Upper lobe of left lung (tissue), 6 donors: ENCODE results near the gene C12orf75. TPM values are rescaled to one million over a fixed set of nuclear protein-coding genes. Genes with fewer than 3 reads are reported as not detected.

ENCODE experiments used
- ATAC-seq, 2 donors: fragments of 200-7000 bp; cut with Tn5 transposase; one replicate each; pipeline ENCODE4 v1.9.1; 2022; ENCODE audit warnings: mild to moderate bottlenecking in 2 of 2, moderate library complexity in 2 of 2; ENCODE audit not compliant: low FRiP score in 2 of 2
- DNase-seq, 2 donors: peaks; one replicate each; pipeline ENCODE4 v3.0.0-alpha.2; 2019 to 2020
- H3K27ac ChIP-seq, 4 donors: fragments of 200-600 bp; sonication (generic); one replicate each; pipeline ENCODE4 v1.5.1; 2016 to 2019
- H3K27me3 ChIP-seq, 4 donors: fragments of 200-600 bp; sonication (generic); one replicate each; pipeline ENCODE4 v1.5.1; 2017 to 2019
- H3K36me3 ChIP-seq, 4 donors: fragments of 200-600 bp; sonication (generic); one replicate each; pipeline ENCODE4 v1.5.1; 2016 to 2019
- H3K4me1 ChIP-seq, 4 donors: fragments of 200-600 bp; sonication (generic); one replicate each; pipeline ENCODE4 v1.5.1; 2018 to 2019
- H3K4me3 ChIP-seq, 4 donors: fragments of 200-600 bp; sonication (generic); one replicate each; pipeline ENCODE4 v1.5.1; 2017 to 2019; ENCODE audit warnings: mild to moderate bottlenecking in 2 of 4, moderate library complexity in 1 of 4
- H3K9me3 ChIP-seq, 4 donors: fragments of 200-600 bp; sonication (generic); one replicate each; pipeline ENCODE4 v1.5.1; 2018 to 2019
- EP300 ChIP-seq, 4 donors: sonication (generic); formaldehyde crosslinking; IDR thresholded peaks; one replicate each; pipeline ENCODE4 v1.5.1; 2017; ENCODE audit warnings: antibody characterized with exemption in 4 of 4, control low read depth in 2 of 4
- POLR2A ChIP-seq, 4 donors: fragments of 450-650 bp; IDR thresholded peaks; one replicate each; pipeline ENCODE4 v1.5.1; 2016 to 2017; ENCODE audit warnings: antibody characterized with exemption in 4 of 4, mild to moderate bottlenecking in 2 of 4
- POLR2AphosphoS5 ChIP-seq, 2 donors: sonication (generic); formaldehyde crosslinking; IDR thresholded peaks; one replicate each; pipeline ENCODE4 v1.5.1; 2017; ENCODE audit warnings: antibody characterized with exemption in 2 of 2
- WGBS, 2 donors: methylation state at CpG; one replicate each; pipeline ENCODE4 v1.1.5; 2017 to 2018; 5-methylcytosine and 5-hydroxymethylcytosine counted together
- total RNA-seq, 6 donors: library from RNA; depleted of rRNA in 4 of 6; stranded (reverse); fragments of >200 nt in 4 of 6; gene quantifications; one replicate each; pipeline versions ENCODE4 v1.1.0 to v1.2.1, GENCODE V29; 2016 to 2021
- TF ChIP-seq, protein P1 (sequence below), 6 experiments: fragments of 450-650 bp in 4 of 6; fragments of 200-600 bp in 2 of 6; sonication (generic) in 2 of 6; IDR thresholded peaks; one replicate each; pipeline ENCODE4 v1.5.1; 2016 to 2019; ENCODE audit warnings: antibody characterized with exemption in 6 of 6
- donor health status: DM: no; HTN: no; CAD: no; lungs with moderate emphysema.
- donor health status: DM: no; HTN: yes; CAD: no; lungs with severe emphysema.

The C12orf75 gene
- total RNA-seq, 6 donors from 2014 or later = 1.0 to 15.0 (median 6.2) TPM

DNA sequence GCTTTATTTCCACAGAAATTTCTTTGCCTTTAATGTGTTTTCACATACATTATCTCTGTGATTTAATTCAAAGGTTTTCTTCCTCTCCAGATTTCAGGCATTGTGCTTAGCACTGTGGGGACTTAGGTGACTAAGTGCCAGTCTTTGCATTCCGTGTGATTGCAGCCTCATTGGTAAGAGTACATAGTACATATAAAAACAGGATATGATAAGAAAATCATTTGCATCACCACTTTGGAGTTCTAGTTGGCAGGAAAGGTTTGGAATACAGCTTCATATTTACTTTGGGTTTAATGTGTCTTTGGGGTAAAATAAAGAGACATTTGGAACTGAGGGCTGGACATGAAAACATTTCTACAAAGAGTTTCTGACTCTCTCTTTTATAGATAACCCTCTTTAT lies 37.8 kb upstream of the C12orf75 start:
- Histone ChIP-seq H3K4me1 (no peaks in the 10 kb centered on the region), H3K36me3 (no peaks in the 10 kb centered on the region), H3K27me3 (no peaks in the 10 kb centered on the region), H3K9me3 (no peaks in the 10 kb centered on the region), H3K4me3 (no peak overlapping the region), H3K27ac (no peak overlapping the region)
- DNase-seq = no peak
- 45 to 59% methylated on average over 1 of the region's 1 CpG for WGBS, 2 donors
- ATAC-seq = no peak
- TF ChIP-seq POLR2A (IDR thresholded peaks at IDR 0.05) (no peak), POLR2AphosphoS5 (IDR thresholded peaks at IDR 0.05) (no peak), EP300 (IDR thresholded peaks at IDR 0.05) (no peak)
- TF ChIP-seq, protein P1, sequence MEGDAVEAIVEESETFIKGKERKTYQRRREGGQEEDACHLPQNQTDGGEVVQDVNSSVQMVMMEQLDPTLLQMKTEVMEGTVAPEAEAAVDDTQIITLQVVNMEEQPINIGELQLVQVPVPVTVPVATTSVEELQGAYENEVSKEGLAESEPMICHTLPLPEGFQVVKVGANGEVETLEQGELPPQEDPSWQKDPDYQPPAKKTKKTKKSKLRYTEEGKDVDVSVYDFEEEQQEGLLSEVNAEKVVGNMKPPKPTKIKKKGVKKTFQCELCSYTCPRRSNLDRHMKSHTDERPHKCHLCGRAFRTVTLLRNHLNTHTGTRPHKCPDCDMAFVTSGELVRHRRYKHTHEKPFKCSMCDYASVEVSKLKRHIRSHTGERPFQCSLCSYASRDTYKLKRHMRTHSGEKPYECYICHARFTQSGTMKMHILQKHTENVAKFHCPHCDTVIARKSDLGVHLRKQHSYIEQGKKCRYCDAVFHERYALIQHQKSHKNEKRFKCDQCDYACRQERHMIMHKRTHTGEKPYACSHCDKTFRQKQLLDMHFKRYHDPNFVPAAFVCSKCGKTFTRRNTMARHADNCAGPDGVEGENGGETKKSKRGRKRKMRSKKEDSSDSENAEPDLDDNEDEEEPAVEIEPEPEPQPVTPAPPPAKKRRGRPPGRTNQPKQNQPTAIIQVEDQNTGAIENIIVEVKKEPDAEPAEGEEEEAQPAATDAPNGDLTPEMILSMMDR (IDR thresholded peaks at IDR 0.05) = no peak

DNA sequence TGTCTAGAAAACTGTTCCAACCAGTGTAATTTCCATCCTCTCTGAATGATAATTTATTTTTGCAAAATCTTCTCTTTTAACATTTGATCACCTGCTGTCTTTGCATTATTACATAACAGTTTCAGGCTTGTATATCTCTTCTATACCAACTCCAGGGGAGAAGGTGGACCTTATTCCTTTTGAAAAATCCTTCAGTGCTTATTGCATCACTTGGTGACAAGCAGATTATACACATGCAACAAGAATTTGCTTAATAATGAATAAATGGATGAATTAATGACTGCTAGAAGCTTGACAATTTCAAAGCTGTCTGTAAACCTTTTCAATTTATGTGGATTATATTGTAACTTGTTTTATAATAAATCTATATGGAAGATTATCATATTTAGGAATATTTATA lies 37.3 kb upstream of the C12orf75 start:
- Histone ChIP-seq H3K36me3 (no peaks in the 10 kb centered on the region), H3K27me3 (no peaks in the 10 kb centered on the region), H3K9me3 (peaks cover 0 to 1% (median 0%) of the 10 kb centered on the region in 4 donors), H3K4me1 (no peaks in the 10 kb centered on the region), H3K27ac (no peak overlapping the region), H3K4me3 (no peak overlapping the region)
- ATAC-seq = no peak
- no peak for DNase-seq
- TF ChIP-seq, protein P1 (IDR thresholded peaks at IDR 0.05) = no peak

DNA sequence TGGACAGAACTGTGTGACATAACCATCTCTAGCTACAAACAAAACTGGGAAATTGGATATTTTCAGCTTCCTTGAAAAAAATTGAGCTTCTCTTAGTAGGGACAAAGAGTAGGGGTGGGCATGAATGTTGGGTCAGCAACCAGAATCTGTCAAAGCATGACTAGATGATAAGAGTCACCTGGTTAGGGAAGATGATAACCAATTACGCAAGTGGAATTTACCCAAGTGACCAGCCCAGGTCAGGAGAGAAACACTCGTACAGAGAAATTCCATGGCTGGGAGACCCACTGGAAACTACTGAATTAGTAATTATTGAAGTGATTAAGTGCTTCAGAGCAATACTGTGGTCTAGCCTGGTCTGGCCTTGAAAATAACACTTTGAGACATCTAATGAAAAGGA lies 36.3 kb upstream of the C12orf75 start:
- Histone ChIP-seq H3K4me3 (no peak overlapping the region), H3K27me3 (no peaks in the 10 kb centered on the region), H3K9me3 (peaks cover 0 to 9% (median 2%) of the 10 kb centered on the region in 4 donors), H3K27ac (no peak overlapping the region), H3K36me3 (no peaks in the 10 kb centered on the region), H3K4me1 (no peaks in the 10 kb centered on the region)
- WGBS, 2 donors = 87 to 93% methylated on average over 2 of the region's 2 CpGs
- ATAC-seq = no peak
- TF ChIP-seq, protein P1 (IDR thresholded peaks at IDR 0.05) = no peak
- TF ChIP-seq EP300 (IDR thresholded peaks at IDR 0.05) = no peak
- TF ChIP-seq POLR2A (IDR thresholded peaks at IDR 0.05) = no peak
- TF ChIP-seq POLR2AphosphoS5 (IDR thresholded peaks at IDR 0.05) = no peak
- no peak for DNase-seq

DNA sequence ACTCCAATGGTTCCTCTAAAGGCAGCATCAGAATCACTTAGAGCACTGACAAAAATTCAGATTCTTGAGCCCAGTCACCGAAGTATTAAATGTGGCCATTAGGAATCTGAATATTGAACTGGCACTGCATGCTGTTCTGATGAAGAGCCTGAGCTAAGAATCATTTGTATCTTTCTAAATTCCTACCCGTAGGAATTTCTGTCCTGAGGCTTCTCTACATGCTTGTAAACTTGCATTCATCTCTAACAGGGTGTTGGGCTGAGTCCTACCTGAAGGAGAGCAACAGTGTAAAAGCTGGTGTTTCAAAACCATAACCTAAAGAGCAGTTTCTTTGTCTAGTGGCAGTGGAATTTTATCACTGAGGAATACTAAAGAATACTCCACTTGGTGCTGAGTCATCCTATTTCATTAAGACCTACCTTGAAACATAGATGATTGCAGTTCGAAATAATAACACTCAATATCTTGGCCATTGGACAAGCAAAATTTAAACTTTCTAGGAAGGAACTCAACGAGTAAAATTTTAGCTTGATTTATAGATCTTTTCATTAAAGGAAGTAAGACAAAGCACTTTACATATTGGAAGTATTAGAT lies 35.5 kb upstream of the C12orf75 start:
- DNase-seq = no peak
- no peak for ATAC-seq
- 75 to 85% methylated on average over 4 of the region's 4 CpGs for WGBS, 2 donors
- TF ChIP-seq POLR2AphosphoS5 (IDR thresholded peaks at IDR 0.05) = no peak
- no peak for TF ChIP-seq EP300 (IDR thresholded peaks at IDR 0.05)
- TF ChIP-seq POLR2A (IDR thresholded peaks at IDR 0.05) = no peak
- TF ChIP-seq, protein P1 (IDR thresholded peaks at IDR 0.05) = no peak
- no peak overlapping the region for H3K4me3 ChIP-seq
- H3K27me3 ChIP-seq = no peaks in the 10 kb centered on the region
- H3K27ac ChIP-seq = no peak overlapping the region
- H3K4me1 ChIP-seq = no peaks in the 10 kb centered on the region
- H3K9me3 ChIP-seq = peaks cover 0 to 9% (median 2%) of the 10 kb centered on the region in 4 donors
- no peaks in the 10 kb centered on the region for H3K36me3 ChIP-seq
